Spleen (tissue), 11 donors: ENCODE data around the gene FAR2. TPM values are rescaled to one million over a fixed set of nuclear protein-coding genes. Genes with fewer than 3 reads are reported as not detected.

Experiments used
- DNase-seq: peaks from one replicate; pipeline ENCODE4 v3.0.0-alpha.2; 2020
- H3K27ac ChIP-seq, 8 donors: fragments of 200-600 bp; sonication (generic) in 7 of 8; 1 replicate in 4 of 8; 2 replicates in 4 of 8; pipeline versions ENCODE4 v1.5.0 to v1.8.0; 2016 to 2021; ENCODE audit warnings: inconsistent platforms in 4 of 8, mild to moderate bottlenecking in 4 of 8, moderate library complexity in 1 of 8
- H3K27me3 ChIP-seq, 7 donors: fragments of 200-600 bp; sonication (generic) in 6 of 7; replicated peaks in 1 of 7; 1 replicate in 4 of 7; 2 replicates in 3 of 7; pipeline versions ENCODE4 v1.5.0 to v1.8.0; 2016 to 2021; ENCODE audit warnings: inconsistent platforms in 3 of 7, mild to moderate bottlenecking in 1 of 7
- H3K36me3 ChIP-seq, 6 donors: fragments of 200-600 bp; sonication (generic) in 5 of 6; 1 replicate in 4 of 6; 2 replicates in 2 of 6; pipeline versions ENCODE4 v1.5.0 to v1.8.0; 2016 to 2021; ENCODE audit warnings: inconsistent platforms in 2 of 6
- H3K4me1 ChIP-seq, 6 donors: fragments of 200-600 bp; sonication (generic) in 5 of 6; 1 replicate in 3 of 6; 2 replicates in 3 of 6; pipeline versions ENCODE4 v1.5.0 to v1.8.0; 2016 to 2021; ENCODE audit warnings: inconsistent platforms in 3 of 6
- H3K4me3 ChIP-seq, 8 donors: fragments of 200-600 bp; sonication (generic) in 7 of 8; 1 replicate in 4 of 8; 2 replicates in 4 of 8; pipeline versions ENCODE4 v1.5.0 to v1.8.0; 2016 to 2021; ENCODE audit warnings: inconsistent platforms in 4 of 8, mild to moderate bottlenecking in 4 of 8, moderate library complexity in 2 of 8
- H3K9me3 ChIP-seq, 8 donors: fragments of 200-600 bp; sonication (generic) in 7 of 8; 1 replicate in 4 of 8; 2 replicates in 4 of 8; pipeline versions ENCODE4 v1.5.0 to v1.8.0; 2016 to 2021; ENCODE audit warnings: inconsistent platforms in 4 of 8
- POLR2A ChIP-seq, 3 donors: fragments of 450-650 bp; IDR thresholded peaks; one replicate each; pipeline ENCODE4 v1.5.1; 2017; ENCODE audit warnings: antibody characterized with exemption in 3 of 3, mild to moderate bottlenecking in 1 of 3
- POLR2AphosphoS5 ChIP-seq, 3 donors: sonication (generic); formaldehyde crosslinking; IDR thresholded peaks; one replicate each; pipeline ENCODE4 v1.5.1; 2017; ENCODE audit warnings: antibody characterized with exemption in 3 of 3
- WGBS, 5 donors: extraction: QIAGEN DNeasy Blood & Tissue Kit in 3 of 5; methylation state at CpG; one replicate each; pipeline versions ENCODE4 v1.1.5 to v1.1.7; 2013 to 2018; 5-methylcytosine and 5-hydroxymethylcytosine counted together
- intact Hi-C: fragments of 100-400 bp; cut with DNase I; formaldehyde crosslinking; loops from one replicate; pipeline ENCODE4 v1.15.0; 2023; ENCODE audit warnings: low total_unique reads
- polyA plus RNA-seq, 3 donors: library from polyadenylated mRNA; stranded (reverse); fragments of 200-250 nt; gene quantifications; one replicate each; pipeline ENCODE4 v1.2.1, GENCODE V29; 2013
- total RNA-seq, 7 donors: library from RNA; depleted of rRNA in 3 of 7; stranded (reverse); fragments of >200 nt in 3 of 7; fragmentation: NEBNext Ultra II Directional in 4 of 7; extraction: Animal tissue kit (Norgen Biotek cat#: 25700) in 4 of 7; gene quantifications; one replicate each; pipeline versions ENCODE4 v1.1.0 to v1.2.1, GENCODE V29; 2016 to 2021
- TF ChIP-seq, protein P1 (sequence below), 11 experiments: fragments of 200-600 bp in 7 of 11; fragments of 450-650 bp in 4 of 11; sonication (generic) in 4 of 11; IDR thresholded peaks in 8 of 11; conservative IDR thresholded peaks in 3 of 11; 1 replicate in 7 of 11; 2 replicates in 4 of 11; pipeline versions ENCODE4 v1.4.0 to v1.8.0; 2016 to 2021; ENCODE audit warnings: antibody characterized with exemption in 11 of 11, inconsistent platforms in 4 of 11, mild to moderate bottlenecking in 1 of 11
- donor health status: healthy with polysubstance abuse.
- donor health status: DM: no; HTN: no; CAD: no; lungs with moderate emphysema.
- donor health status: DM: no; HTN: no; CAD: no.
- donor health status: Bipolar disorder and iron deficiency.
- donor health status: healthy.
- donor health status: DM: no; HTN: no; CAD: no.
- donor health status: DM: yes; HTN: yes; CAD: no.

FAR2 gene
- total and polyA plus RNA-seq, 10 donors, result 2.9 to 51.8 (median 29.2) TPM

DNA sequence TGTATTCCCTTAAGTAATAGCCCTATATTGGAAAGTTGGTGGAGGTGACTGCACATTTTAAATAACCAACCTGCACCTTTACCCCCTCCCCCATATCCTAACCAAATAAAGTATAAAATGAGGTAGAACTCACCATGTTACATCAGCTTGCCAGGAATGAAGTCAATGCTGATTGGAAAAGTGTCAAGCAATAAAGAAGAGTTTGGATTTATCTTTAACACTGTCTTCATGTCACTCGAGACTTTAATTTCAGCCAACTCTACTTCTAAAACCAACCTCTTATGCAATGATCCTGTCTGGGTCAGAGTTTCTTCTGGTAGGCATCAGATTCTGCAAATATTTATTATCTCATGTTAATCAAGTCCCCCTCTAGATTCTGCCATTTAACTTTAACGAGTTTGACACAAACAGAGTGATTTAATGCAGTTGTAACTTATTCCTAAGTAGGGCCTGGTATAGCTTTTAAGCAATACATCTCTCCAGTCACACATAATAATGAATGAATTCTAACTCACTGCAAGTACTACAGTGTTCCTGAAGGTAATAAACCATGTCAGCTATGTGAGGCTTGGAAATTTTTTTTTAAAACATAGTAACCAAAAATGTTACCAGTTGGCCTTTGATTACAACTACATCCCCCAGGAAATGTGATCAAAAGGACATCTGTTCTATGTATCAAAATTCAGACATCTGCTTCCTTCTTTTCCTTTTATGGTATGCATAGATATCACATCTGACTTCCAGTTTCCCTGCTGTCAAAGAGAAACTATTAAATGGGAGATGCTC lies 133.1 kb downstream of the FAR2 start:
- Histone ChIP-seq H3K4me3 (no peak overlapping the region), H3K27me3 (no peaks in the 10 kb centered on the region), H3K36me3 (peaks cover 0 to 6% (median 0%) of the 10 kb centered on the region in 6 donors), H3K27ac (no peak overlapping the region), H3K9me3 (no peaks in the 10 kb centered on the region), H3K4me1 (peaks cover 0 to 10% (median 0%) of the 10 kb centered on the region in 6 donors)
- WGBS, 5 donors, result 12 to 38% (median 24%) methylated on average over 2 of the region's 2 CpGs
- TF ChIP-seq POLR2A (IDR thresholded peaks at IDR 0.05), result no peak
- TF ChIP-seq POLR2AphosphoS5 (IDR thresholded peaks at IDR 0.05), result no peak
- TF ChIP-seq, protein P1, sequence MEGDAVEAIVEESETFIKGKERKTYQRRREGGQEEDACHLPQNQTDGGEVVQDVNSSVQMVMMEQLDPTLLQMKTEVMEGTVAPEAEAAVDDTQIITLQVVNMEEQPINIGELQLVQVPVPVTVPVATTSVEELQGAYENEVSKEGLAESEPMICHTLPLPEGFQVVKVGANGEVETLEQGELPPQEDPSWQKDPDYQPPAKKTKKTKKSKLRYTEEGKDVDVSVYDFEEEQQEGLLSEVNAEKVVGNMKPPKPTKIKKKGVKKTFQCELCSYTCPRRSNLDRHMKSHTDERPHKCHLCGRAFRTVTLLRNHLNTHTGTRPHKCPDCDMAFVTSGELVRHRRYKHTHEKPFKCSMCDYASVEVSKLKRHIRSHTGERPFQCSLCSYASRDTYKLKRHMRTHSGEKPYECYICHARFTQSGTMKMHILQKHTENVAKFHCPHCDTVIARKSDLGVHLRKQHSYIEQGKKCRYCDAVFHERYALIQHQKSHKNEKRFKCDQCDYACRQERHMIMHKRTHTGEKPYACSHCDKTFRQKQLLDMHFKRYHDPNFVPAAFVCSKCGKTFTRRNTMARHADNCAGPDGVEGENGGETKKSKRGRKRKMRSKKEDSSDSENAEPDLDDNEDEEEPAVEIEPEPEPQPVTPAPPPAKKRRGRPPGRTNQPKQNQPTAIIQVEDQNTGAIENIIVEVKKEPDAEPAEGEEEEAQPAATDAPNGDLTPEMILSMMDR (IDR thresholded peaks at IDR 0.05 in 8 of 11, conservative IDR thresholded peaks at IDR 0.05 in 3 of 11), result no peak
- DNase-seq, result no peak
- intact Hi-C loops, result no loop called here

DNA sequence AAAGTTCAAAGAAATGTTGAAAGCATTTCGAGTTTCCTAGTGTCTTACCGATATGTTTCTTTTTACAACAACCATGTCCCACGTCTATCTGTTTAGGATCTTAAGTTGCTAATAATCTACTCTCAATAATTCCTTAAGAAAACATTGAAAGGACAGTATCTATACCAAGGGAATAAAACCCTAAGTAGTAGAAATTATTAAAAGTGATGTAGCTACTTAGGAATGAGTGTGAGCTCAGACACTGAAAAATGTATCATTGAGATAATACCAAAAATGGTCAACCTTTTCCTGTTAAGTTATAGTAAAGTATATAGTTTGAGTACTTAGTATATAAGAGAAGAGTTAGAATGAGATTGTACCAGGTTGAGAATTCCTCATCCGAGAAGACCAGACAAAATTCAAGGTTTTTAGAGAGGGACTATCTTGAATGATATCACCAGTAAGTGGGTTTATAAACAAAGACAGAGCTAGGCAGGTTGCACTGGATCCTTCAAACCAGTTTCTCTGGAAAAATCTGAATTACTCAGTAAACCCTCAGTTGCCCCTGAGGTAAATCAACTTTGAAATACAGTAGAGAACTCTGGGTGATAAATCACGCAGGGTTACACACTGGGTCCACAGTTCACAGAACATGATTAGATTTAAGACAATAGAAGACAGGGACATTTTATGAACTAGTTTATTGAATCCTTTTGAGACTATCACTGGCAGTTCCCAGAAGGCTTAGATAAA lies 135.1 kb downstream of the FAR2 start:
- H3K4me1 ChIP-seq, result peaks cover 0 to 10% (median 0%) of the 10 kb centered on the region in 6 donors
- no peaks in the 10 kb centered on the region for H3K9me3 ChIP-seq
- intact Hi-C loops, result no loop called here
- WGBS, 5 donors, result 84 to 98% (median 93%) methylated on average over 5 of the region's 5 CpGs
- TF ChIP-seq, protein P1 (IDR thresholded peaks at IDR 0.05 in 8 of 11, conservative IDR thresholded peaks at IDR 0.05 in 3 of 11), result no peak
- TF ChIP-seq POLR2A (IDR thresholded peaks at IDR 0.05) (no peak), POLR2AphosphoS5 (IDR thresholded peaks at IDR 0.05) (no peak)
- no peak for DNase-seq
- no peaks in the 10 kb centered on the region for H3K27me3 ChIP-seq
- no peak overlapping the region for H3K27ac ChIP-seq
- no peak overlapping the region for H3K4me3 ChIP-seq
- H3K36me3 ChIP-seq, result peaks cover 0 to 5% (median 0%) of the 10 kb centered on the region in 6 donors

DNA sequence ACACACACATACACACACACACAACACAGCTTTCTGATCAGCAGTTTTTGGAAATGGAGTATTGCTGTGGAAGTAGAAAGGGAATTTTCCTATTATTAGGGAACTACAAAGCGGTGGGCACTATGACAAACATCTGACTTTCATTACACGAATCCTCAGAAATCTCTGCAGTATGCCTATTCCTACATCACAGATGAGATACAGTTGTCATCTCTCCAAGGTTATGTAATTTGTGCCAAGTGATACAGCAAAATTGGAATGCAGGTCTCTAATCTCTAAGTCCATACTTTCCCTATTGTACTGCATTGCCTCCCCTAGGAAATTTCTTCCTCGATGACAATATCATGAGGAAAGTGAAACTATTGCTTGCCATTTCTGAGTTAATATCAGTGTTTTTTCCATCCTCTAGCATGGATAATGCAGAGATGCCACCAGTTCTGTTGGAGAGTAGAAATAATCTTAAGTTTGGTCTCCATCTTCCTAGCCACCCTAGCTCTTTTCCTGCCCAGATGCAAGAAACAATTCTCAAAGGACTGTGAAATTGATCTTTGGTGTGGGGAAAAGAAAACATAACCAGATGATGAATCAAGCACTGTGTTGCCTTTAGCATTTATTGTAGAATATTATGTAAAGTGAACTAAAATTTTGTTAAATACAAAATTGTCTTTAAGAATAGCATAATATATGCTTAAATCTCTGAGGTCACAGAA lies 137.2 kb downstream of the FAR2 start:
- Histone ChIP-seq H3K36me3 (no peaks in the 10 kb centered on the region), H3K4me1 (peaks cover 0 to 10% (median 0%) of the 10 kb centered on the region in 6 donors), H3K27ac (no peak overlapping the region), H3K4me3 (no peak overlapping the region), H3K9me3 (peaks cover 0 to 6% (median 0%) of the 10 kb centered on the region in 8 donors), H3K27me3 (no peaks in the 10 kb centered on the region)
- WGBS, 5 donors, result 66 to 80% (median 75%) methylated on average over 3 of the region's 3 CpGs
- intact Hi-C loops, result no loop called here
- no peak for TF ChIP-seq POLR2A (IDR thresholded peaks at IDR 0.05)
- TF ChIP-seq, protein P1 (IDR thresholded peaks at IDR 0.05 in 8 of 11, conservative IDR thresholded peaks at IDR 0.05 in 3 of 11), result no peak
- no peak for TF ChIP-seq POLR2AphosphoS5 (IDR thresholded peaks at IDR 0.05)
- no peak for DNase-seq
